Fibroblast of lung (primary cell): ENCODE data around the gene NTPCR. TPM values are rescaled to one million over a fixed set of nuclear protein-coding genes. Genes with fewer than 3 reads are reported as not detected.

Source experiments
- DNase-seq, 2 donors: peaks; one replicate each; pipeline versions ENCODE4 v3.0.0 to v3.0.0-alpha.2; 2010; ENCODE audit warnings: low read depth in 2 of 2
- H2AFZ ChIP-seq: 2 replicates; pipeline ENCODE4 v1.5.1; 2012; ENCODE audit warnings: low read length, control low read depth, inconsistent platforms
- H3K27ac ChIP-seq: 2 replicates; pipeline ENCODE4 v1.5.1; 2011; ENCODE audit warnings: low read length, control low read depth; ENCODE audit not compliant: insufficient read depth
- H3K27me3 ChIP-seq: 2 replicates; pipeline ENCODE4 v1.5.1; 2011; ENCODE audit warnings: mild to moderate bottlenecking, low read length; ENCODE audit not compliant: control insufficient read depth, insufficient read depth
- H3K36me3 ChIP-seq: 2 replicates; pipeline ENCODE4 v1.5.1; 2011; ENCODE audit warnings: low read length; ENCODE audit not compliant: control insufficient read depth, insufficient read depth
- H3K4me1 ChIP-seq: 2 replicates; pipeline ENCODE4 v1.5.1; 2011; ENCODE audit warnings: low read length; ENCODE audit not compliant: control insufficient read depth, insufficient read depth; ENCODE audit errors: extremely low read depth
- H3K4me2 ChIP-seq: 2 replicates; pipeline ENCODE4 v1.5.1; 2011; ENCODE audit warnings: low read length, control low read depth; ENCODE audit not compliant: insufficient read depth; ENCODE audit errors: extremely low read depth
- H3K4me3 ChIP-seq, 4 experiments: fragments of 200-600 bp in 1 of 4; sonication (generic) in 1 of 4; replicated peaks in 1 of 4; 2 replicates each; pipeline ENCODE4 v1.5.1; 2011 to 2016; ENCODE audit warnings: low read length in 4 of 4, low read depth in 3 of 4, mild to moderate bottlenecking in 3 of 4, control low read depth in 2 of 4, inconsistent platforms in 1 of 4, mixed read lengths in 1 of 4; ENCODE audit not compliant: insufficient read depth in 1 of 4; ENCODE audit errors: control extremely low read depth in 1 of 4
- H3K79me2 ChIP-seq: 2 replicates; pipeline ENCODE4 v1.5.1; 2012; ENCODE audit warnings: mild to moderate bottlenecking, low read length, inconsistent platforms; ENCODE audit not compliant: control insufficient read depth, insufficient read depth
- H3K9ac ChIP-seq: 2 replicates; pipeline ENCODE4 v1.5.1; 2011; ENCODE audit warnings: mild to moderate bottlenecking, low read length, control low read depth; ENCODE audit not compliant: insufficient read depth
- H3K9me3 ChIP-seq: 2 replicates; pipeline ENCODE4 v1.5.1; 2012; ENCODE audit warnings: low read depth, low read length; ENCODE audit not compliant: control insufficient read depth, insufficient read depth
- H4K20me1 ChIP-seq: 2 replicates; pipeline ENCODE4 v1.5.1; 2011; ENCODE audit warnings: low read length; ENCODE audit not compliant: control insufficient read depth, insufficient read depth; ENCODE audit errors: extremely low read depth
- CTCF ChIP-seq, 2 donors: IDR thresholded peaks in 1 of 2; conservative IDR thresholded peaks in 1 of 2; 1 replicate in 1 of 2; 2 replicates in 1 of 2; pipeline ENCODE4 v1.5.1; 2011 to 2012; ENCODE audit warnings: low read length in 2 of 2, control low read depth in 1 of 2, inconsistent platforms in 1 of 2, low read depth in 1 of 2, mild to moderate bottlenecking in 1 of 2
- EZH2 ChIP-seq: IDR thresholded peaks from 2 replicates; pipeline ENCODE4 v1.5.1; 2012; ENCODE audit warnings: low read length, control low read depth, mild to moderate bottlenecking; ENCODE audit errors: missing control alignments
- polyA plus RNA-seq, 2 donors: library from polyadenylated mRNA; depleted of rRNA in 1 of 2; stranded (reverse) in 1 of 2; unstranded in 1 of 2; fragments of >200 nt; gene quantifications; 2 replicates each; pipeline ENCODE4 v1.2.1, GENCODE V29; 2011 to 2012; ENCODE audit warnings: missing spikeins in 1 of 2
- total RNA-seq: library from RNA; depleted of rRNA; stranded (reverse); fragments of >200 nt; gene quantifications from 2 replicates; pipeline ENCODE4 v1.2.1, GENCODE V29; 2014

The NTPCR gene
- total and polyA plus RNA-seq, 2 donors (not counting 1 experiment from before 2014, with no cell fraction given): 23.0 to 27.9 TPM

- Histone ChIP-seq H3K4me3 (no peak overlapping the region), H3K9me3 (no peaks in the 10 kb centered on the region), H3K36me3 (no peaks in the 10 kb centered on the region), H3K4me2 (no peak overlapping the region), H4K20me1 (no peaks in the 10 kb centered on the region), H3K79me2 (no peaks in the 10 kb centered on the region), H3K27me3 (no peaks in the 10 kb centered on the region), H2AFZ (no peak overlapping the region), H3K9ac (no peak overlapping the region), H3K27ac (no peak overlapping the region), H3K4me1 (no peaks in the 10 kb centered on the region)
- DNase-seq: no peak
- TF ChIP-seq EZH2: no peak
- no peak for TF ChIP-seq CTCF (conservative IDR thresholded peaks at IDR 0.05 in 1 of 2, IDR thresholded peaks at IDR 0.05 in 1 of 2; ENCODE audit: low read depth in 1 of 2, low read length in 2 of 2)
These were observed 71.8 kb downstream of the NTPCR start for GRCh38 chr1:233022246-233022645.

GRCh38 chr1:233024199-233024598 is 73.8 kb downstream of the NTPCR start:
- no peaks in the 10 kb centered on the region for H3K4me1 ChIP-seq
- H3K9ac ChIP-seq: no peak overlapping the region

GRCh38 chr1:233025157-233025556 is 74.7 kb downstream of the NTPCR start:
- Histone ChIP-seq H3K27ac (no peak overlapping the region), H2AFZ (no peak overlapping the region), H3K4me3 (no peak overlapping the region), H3K4me1 (no peaks in the 10 kb centered on the region), H4K20me1 (no peaks in the 10 kb centered on the region), H3K79me2 (no peaks in the 10 kb centered on the region), H3K9me3 (no peaks in the 10 kb centered on the region), H3K36me3 (no peaks in the 10 kb centered on the region), H3K9ac (no peak overlapping the region), H3K4me2 (no peak overlapping the region), H3K27me3 (no peaks in the 10 kb centered on the region)
- peak in 1 of 2 donors; percentile 33 for DNase-seq
- TF ChIP-seq CTCF (conservative IDR thresholded peaks at IDR 0.05 in 1 of 2, IDR thresholded peaks at IDR 0.05 in 1 of 2; ENCODE audit: low read depth in 1 of 2, low read length in 2 of 2) (peak in 1 of 2 donors; percentile 44), EZH2 (no peak)

More at GRCh38 chr1:233024199-233024598, 73.8 kb downstream of the NTPCR start:
- no peak overlapping the region for H3K27ac ChIP-seq
- no peak overlapping the region for H3K4me2 ChIP-seq
- no peaks in the 10 kb centered on the region for H3K36me3 ChIP-seq
- no peaks in the 10 kb centered on the region for H3K9me3 ChIP-seq
- H3K79me2 ChIP-seq: no peaks in the 10 kb centered on the region
- no peak for DNase-seq
- no peaks in the 10 kb centered on the region for H4K20me1 ChIP-seq
- no peak overlapping the region for H2AFZ ChIP-seq
- H3K4me3 ChIP-seq: no peak overlapping the region
- TF ChIP-seq EZH2: no peak
- TF ChIP-seq CTCF (conservative IDR thresholded peaks at IDR 0.05 in 1 of 2, IDR thresholded peaks at IDR 0.05 in 1 of 2; ENCODE audit: low read depth in 1 of 2, low read length in 2 of 2): no peak
- no peaks in the 10 kb centered on the region for H3K27me3 ChIP-seq
